Measurements from ENCODE around the gene TCTN2. TPM values are rescaled to one million over a fixed set of nuclear protein-coding genes. Genes with fewer than 3 reads are reported as not detected.

TCTN2 gene
- total RNA-seq, 2 donors from 2014 or later: 15.2 to 20.7 TPM

- Histone ChIP-seq H3K4me3 (no peak overlapping the region), H3K27me3 (replicated peaks; ENCODE audit: insufficient read depth) (no peaks in the 10 kb centered on the region), H3K4me1 (replicated peaks) (no peaks in the 10 kb centered on the region), H3K36me3 (no peaks in the 10 kb centered on the region), H3K27ac (no peak overlapping the region), H3K9me3 (no peaks in the 10 kb centered on the region)
- WGBS: 81% methylated on average over 5 of the region's 5 CpGs
- TF ChIP-seq POLR2A (IDR thresholded peaks at IDR 0.05) (no peak), CTCF (IDR thresholded peaks at IDR 0.05) (no peak), POLR2AphosphoS5 (IDR thresholded peaks at IDR 0.05) (no peak)
- DNase-seq (ENCODE audit: low spot score): no peak
- intact Hi-C loops (cut with DNase I): no loop called here
Measured at GRCh38 chr12:123723765-123724164, 52.9 kb downstream of the TCTN2 start.

GRCh38 chr12:123726244-123726643 lies 55.3 kb downstream of the TCTN2 start:
- no peaks in the 10 kb centered on the region for H3K27me3 ChIP-seq (replicated peaks; ENCODE audit: insufficient read depth)
- WGBS: 57% methylated on average over 2 of the region's 2 CpGs
- H3K4me3 ChIP-seq: no peak overlapping the region
- TF ChIP-seq CTCF (IDR thresholded peaks at IDR 0.05): no peak
- TF ChIP-seq POLR2AphosphoS5 (IDR thresholded peaks at IDR 0.05): no peak
- TF ChIP-seq POLR2A (IDR thresholded peaks at IDR 0.05): no peak
- no peaks in the 10 kb centered on the region for H3K4me1 ChIP-seq (replicated peaks)
- intact Hi-C loops (cut with DNase I): no loop called here
- no peak for DNase-seq (ENCODE audit: low spot score)
- H3K27ac ChIP-seq: no peak overlapping the region
- no peaks in the 10 kb centered on the region for H3K36me3 ChIP-seq
- H3K9me3 ChIP-seq: no peaks in the 10 kb centered on the region

- no peaks in the 10 kb centered on the region for H3K27me3 ChIP-seq (replicated peaks; ENCODE audit: insufficient read depth)
- DNase-seq (ENCODE audit: low spot score): no peak
- no peaks in the 10 kb centered on the region for H3K4me1 ChIP-seq (replicated peaks)
- H3K36me3 ChIP-seq: no peaks in the 10 kb centered on the region
- no peak for TF ChIP-seq POLR2A (IDR thresholded peaks at IDR 0.05)
- 89% methylated on average over 2 of the region's 2 CpGs for WGBS
- H3K4me3 ChIP-seq: no peak overlapping the region
- H3K9me3 ChIP-seq: no peaks in the 10 kb centered on the region
- intact Hi-C loops (cut with DNase I): no loop called here
- no peak overlapping the region for H3K27ac ChIP-seq
Measured at GRCh38 chr12:123726962-123727361, 56.0 kb downstream of the TCTN2 start.

- no peak overlapping the region for H3K4me3 ChIP-seq
- WGBS: 93% methylated on average over 3 of the region's 3 CpGs
- DNase-seq (ENCODE audit: low spot score): no peak
- no peaks in the 10 kb centered on the region for H3K9me3 ChIP-seq
- no peaks in the 10 kb centered on the region for H3K4me1 ChIP-seq (replicated peaks)
- H3K36me3 ChIP-seq: no peaks in the 10 kb centered on the region
- H3K27ac ChIP-seq: no peak overlapping the region
- intact Hi-C loops (cut with DNase I): no loop called here
- TF ChIP-seq POLR2A (IDR thresholded peaks at IDR 0.05) (no peak), CTCF (IDR thresholded peaks at IDR 0.05) (no peak), POLR2AphosphoS5 (IDR thresholded peaks at IDR 0.05) (no peak)
- no peaks in the 10 kb centered on the region for H3K27me3 ChIP-seq (replicated peaks; ENCODE audit: insufficient read depth)
Measured at GRCh38 chr12:123727878-123728277, 57.0 kb downstream of the TCTN2 start.

- intact Hi-C loops (cut with DNase I): no loop called here
- H3K27me3 ChIP-seq (replicated peaks; ENCODE audit: insufficient read depth): no peaks in the 10 kb centered on the region
- no peak for TF ChIP-seq POLR2A (IDR thresholded peaks at IDR 0.05)
- TF ChIP-seq CTCF (IDR thresholded peaks at IDR 0.05): no peak
- no peak for TF ChIP-seq POLR2AphosphoS5 (IDR thresholded peaks at IDR 0.05)
- H3K4me3 ChIP-seq: no peak overlapping the region
- WGBS: 87% methylated on average over 2 of the region's 2 CpGs
- H3K36me3 ChIP-seq: peaks cover 0 to 4% of the 10 kb centered on the region in 2 donors
- DNase-seq (ENCODE audit: low spot score): no peak
- H3K27ac ChIP-seq: no peak overlapping the region
- no peaks in the 10 kb centered on the region for H3K4me1 ChIP-seq (replicated peaks)
- no peaks in the 10 kb centered on the region for H3K9me3 ChIP-seq
Measured at GRCh38 chr12:123731596-123731995, 60.7 kb downstream of the TCTN2 start.
